Measurements from ENCODE around the gene GOLGA5. TPM values are rescaled to one million over a fixed set of nuclear protein-coding genes. Genes with fewer than 3 reads are reported as not detected.

The GOLGA5 gene
- total and polyA plus RNA-seq, 2 of the 13 experiments (the other 11 are each of a cell fraction or from before 2014, with no cell fraction given) = 31.0 to 40.0 TPM

DNA sequence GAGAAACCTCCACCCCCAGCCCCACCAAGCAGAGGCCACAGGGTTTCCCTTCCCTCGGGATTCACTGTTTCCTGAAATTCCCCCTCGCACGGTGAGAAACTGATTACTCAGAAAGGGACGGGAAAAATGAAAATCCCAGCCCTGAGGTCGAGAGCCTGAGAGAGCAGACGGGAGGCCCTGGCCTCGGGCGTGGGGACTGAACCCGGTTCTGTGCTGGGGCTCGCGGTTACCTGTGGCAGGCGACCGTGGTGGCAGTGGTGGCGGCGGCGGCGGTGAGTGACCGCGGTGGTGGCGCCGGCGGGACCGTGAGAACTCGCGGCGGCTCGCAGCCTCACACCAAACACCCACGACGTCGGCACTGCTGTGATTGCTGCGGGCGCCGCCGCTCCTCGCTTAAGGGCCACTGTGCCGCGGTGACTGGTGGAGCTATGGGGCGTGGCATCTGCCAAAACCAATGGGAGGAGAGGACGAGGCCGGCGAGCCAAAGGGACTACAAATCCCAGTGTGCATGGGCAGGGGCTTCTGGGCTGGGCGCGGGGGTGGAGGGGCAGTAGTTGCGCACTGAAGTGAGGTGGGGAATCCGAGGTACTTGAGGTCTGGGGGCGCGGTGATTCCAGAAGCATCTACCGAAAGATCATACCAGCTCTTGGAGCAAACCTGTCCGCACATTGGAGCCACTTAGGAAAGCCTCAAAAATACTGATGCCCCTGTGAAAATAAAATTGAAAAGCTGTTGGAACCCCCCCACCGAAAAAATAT lies 45.7 kb upstream of the GOLGA5 start, which contains the start of gene LGMN (continued):
- TF ChIP-seq CTCF (CRISPR knock-in tag; IDR thresholded peaks at IDR 0.05) (peak; percentile 19; the same call in 1 of the 2 replicates), HDAC6 (IDR thresholded peaks at IDR 0.05; ENCODE audit: low read depth, low read length) (no peak), ZNF672 (CRISPR knock-in tag; IDR thresholded peaks at IDR 0.05) (no peak), PHF20 (CRISPR knock-in tag; IDR thresholded peaks at IDR 0.05) (peak; percentile 41; the same call in 1 of the 2 replicates), ZNF121 (CRISPR knock-in tag; IDR thresholded peaks at IDR 0.05) (no peak), ZNF652 (CRISPR knock-in tag; IDR thresholded peaks at IDR 0.05; ENCODE audit: borderline replicate concordance, low read depth) (no peak), ZNF569 (CRISPR knock-in tag; IDR thresholded peaks at IDR 0.05; ENCODE audit: borderline replicate concordance) (no peak), IKZF4 (CRISPR knock-in tag; IDR thresholded peaks at IDR 0.05; ENCODE audit: borderline replicate concordance, low read depth, not compliant biosample characterization) (peak; percentile 85), KDM3A (CRISPR knock-in tag; IDR thresholded peaks at IDR 0.05; ENCODE audit: low read depth) (no peak), ZMAT3 (CRISPR knock-in tag; conservative IDR thresholded peaks at IDR 0.05) (peak; percentile 55; the same call in 1 of the 2 replicates), NR2C2 (CRISPR knock-in tag; IDR thresholded peaks at IDR 0.05; ENCODE audit: borderline replicate concordance) (peak; percentile 65; the same call in 1 of the 2 replicates), CEBPB (IDR thresholded peaks at IDR 0.05; ENCODE audit: borderline replicate concordance, low read depth, low read length) (no peak), MTERF4 (CRISPR knock-in tag; IDR thresholded peaks at IDR 0.05) (peak; percentile 28; the same call in 1 of the 2 replicates), BHLHE40 (IDR thresholded peaks at IDR 0.05; ENCODE audit: low read length) (peak; percentile 48; the same call in 1 of the 2 replicates), ELF1 (CRISPR knock-in tag; IDR thresholded peaks at IDR 0.05) (no peak), ZNF670 (CRISPR knock-in tag; IDR thresholded peaks at IDR 0.05; ENCODE audit: borderline replicate concordance) (0 out of 2 replicates have a peak, but pooled peaks have one; percentile 15), ZNF101 (CRISPR knock-in tag; IDR thresholded peaks at IDR 0.05; ENCODE audit: borderline replicate concordance, low read depth) (no peak), ISL2 (CRISPR knock-in tag; IDR thresholded peaks at IDR 0.05) (peak; percentile 41; the same call in 1 of the 2 replicates), ZNF839 (CRISPR knock-in tag; IDR thresholded peaks at IDR 0.05; ENCODE audit: borderline replicate concordance) (0 out of 2 replicates have a peak, but pooled peaks have one; percentile 58), ZZZ3 (CRISPR knock-in tag; IDR thresholded peaks at IDR 0.05; ENCODE audit: borderline replicate concordance) (no peak; the same call in 1 of the 2 replicates), ARNT (IDR thresholded peaks at IDR 0.05) (no peak), RFX1 (IDR thresholded peaks at IDR 0.05) (no peak), ZFP91 (CRISPR knock-in tag; IDR thresholded peaks at IDR 0.05; ENCODE audit: borderline replicate concordance) (peak; percentile 89), STAT5B (CRISPR knock-in tag; IDR thresholded peaks at IDR 0.05) (0 out of 2 replicates have a peak, but pooled peaks have one; percentile 51)
- TF ChIP-seq, protein P1, sequence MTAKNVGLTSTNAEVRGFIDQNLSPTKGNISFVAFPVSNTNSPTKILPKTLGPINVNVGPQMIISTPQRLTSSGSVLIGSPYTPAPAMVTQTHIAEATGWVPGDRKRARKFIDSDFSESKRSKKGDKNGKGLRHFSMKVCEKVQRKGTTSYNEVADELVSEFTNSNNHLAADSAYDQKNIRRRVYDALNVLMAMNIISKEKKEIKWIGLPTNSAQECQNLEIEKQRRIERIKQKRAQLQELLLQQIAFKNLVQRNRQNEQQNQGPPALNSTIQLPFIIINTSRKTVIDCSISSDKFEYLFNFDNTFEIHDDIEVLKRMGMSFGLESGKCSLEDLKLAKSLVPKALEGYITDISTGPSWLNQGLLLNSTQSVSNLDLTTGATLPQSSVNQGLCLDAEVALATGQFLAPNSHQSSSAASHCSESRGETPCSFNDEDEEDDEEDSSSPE (CRISPR knock-in tag; IDR thresholded peaks at IDR 0.05) = peak; percentile 76

All from HepG2 (cell line).